Measurements from ENCODE around the gene GRIN3B.

- no peak for TF ChIP-seq REST (IDR thresholded peaks at IDR 0.05; ENCODE audit: insufficient read depth in 1 of 2, low read depth in 2 of 2, low read length in 2 of 2)
- TF ChIP-seq TAF1 (IDR thresholded peaks at IDR 0.05; ENCODE audit: borderline replicate concordance, insufficient read depth, low read length), result no peak
- no peak for TF ChIP-seq POLR2AphosphoS5 (IDR thresholded peaks at IDR 0.05; ENCODE audit: low read depth, low read length)
These were observed 23.7 kb upstream of the GRIN3B start for GRCh38 chr19:976476-976875.
